Measurements from ENCODE around the gene ZFP36L1. TPM values are rescaled to one million over a fixed set of nuclear protein-coding genes. Genes with fewer than 3 reads are reported as not detected.

The ZFP36L1 gene
- total and polyA plus RNA-seq, 2 of the 13 experiments (the other 11 are each of a cell fraction or from before 2014, with no cell fraction given) = 7.4 to 10.2 TPM

DNA sequence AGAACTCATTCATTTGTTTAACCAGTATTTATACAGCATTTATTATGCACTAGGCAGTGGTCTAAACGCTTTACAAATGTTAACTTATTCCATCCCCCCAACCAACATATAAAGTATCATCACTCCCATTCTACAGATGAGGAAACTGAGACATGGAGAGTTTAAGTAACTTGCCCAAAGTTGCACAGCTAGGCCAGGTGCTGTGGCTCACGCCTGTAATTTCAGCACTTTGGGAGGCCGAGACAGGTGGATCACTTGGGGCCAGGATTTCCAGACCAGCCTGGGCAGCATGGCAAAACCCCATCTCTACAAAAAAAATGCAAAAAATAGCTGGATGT is 37.9 kb downstream of the ZFP36L1 start:
- TF ChIP-seq ARID2 (CRISPR knock-in tag; IDR thresholded peaks at IDR 0.05; ENCODE audit: borderline replicate concordance) = no peak
- TF ChIP-seq, protein P1, sequence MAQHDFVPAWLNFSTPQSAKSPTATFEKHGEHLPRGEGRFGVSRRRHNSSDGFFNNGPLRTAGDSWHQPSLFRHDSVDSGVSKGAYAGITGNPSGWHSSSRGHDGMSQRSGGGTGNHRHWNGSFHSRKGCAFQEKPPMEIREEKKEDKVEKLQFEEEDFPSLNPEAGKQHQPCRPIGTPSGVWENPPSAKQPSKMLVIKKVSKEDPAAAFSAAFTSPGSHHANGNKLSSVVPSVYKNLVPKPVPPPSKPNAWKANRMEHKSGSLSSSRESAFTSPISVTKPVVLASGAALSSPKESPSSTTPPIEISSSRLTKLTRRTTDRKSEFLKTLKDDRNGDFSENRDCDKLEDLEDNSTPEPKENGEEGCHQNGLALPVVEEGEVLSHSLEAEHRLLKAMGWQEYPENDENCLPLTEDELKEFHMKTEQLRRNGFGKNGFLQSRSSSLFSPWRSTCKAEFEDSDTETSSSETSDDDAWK (CRISPR knock-in tag; IDR thresholded peaks at IDR 0.05) = no peak
- TF ChIP-seq BRD4 (CRISPR knock-in tag; IDR thresholded peaks at IDR 0.05) = no peak
- TF ChIP-seq, protein P2, sequence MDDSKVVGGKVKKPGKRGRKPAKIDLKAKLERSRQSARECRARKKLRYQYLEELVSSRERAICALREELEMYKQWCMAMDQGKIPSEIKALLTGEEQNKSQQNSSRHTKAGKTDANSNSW (CRISPR knock-in tag; IDR thresholded peaks at IDR 0.05; ENCODE audit: borderline replicate concordance) = no peak
- TF ChIP-seq ZMYM3 (CRISPR knock-in tag; IDR thresholded peaks at IDR 0.05) = peak; percentile 56
- TF ChIP-seq ZNF121 (CRISPR knock-in tag; IDR thresholded peaks at IDR 0.05) = no peak
- TF ChIP-seq, protein P3, sequence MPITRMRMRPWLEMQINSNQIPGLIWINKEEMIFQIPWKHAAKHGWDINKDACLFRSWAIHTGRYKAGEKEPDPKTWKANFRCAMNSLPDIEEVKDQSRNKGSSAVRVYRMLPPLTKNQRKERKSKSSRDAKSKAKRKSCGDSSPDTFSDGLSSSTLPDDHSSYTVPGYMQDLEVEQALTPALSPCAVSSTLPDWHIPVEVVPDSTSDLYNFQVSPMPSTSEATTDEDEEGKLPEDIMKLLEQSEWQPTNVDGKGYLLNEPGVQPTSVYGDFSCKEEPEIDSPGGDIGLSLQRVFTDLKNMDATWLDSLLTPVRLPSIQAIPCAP (CRISPR knock-in tag; IDR thresholded peaks at IDR 0.05; ENCODE audit: low read depth) = no peak
- TF ChIP-seq NFE2L2 (IDR thresholded peaks at IDR 0.05; ENCODE audit: low read length) = no peak
- TF ChIP-seq ZNF101 (CRISPR knock-in tag; IDR thresholded peaks at IDR 0.05; ENCODE audit: borderline replicate concordance, low read depth) = no peak
- TF ChIP-seq YEATS2 (CRISPR knock-in tag; IDR thresholded peaks at IDR 0.05; ENCODE audit: borderline replicate concordance) = no peak
- peak; percentile 66; the same call in 1 of the 2 replicates for TF ChIP-seq CHD4 (IDR thresholded peaks at IDR 0.05; ENCODE audit: borderline replicate concordance, low read length)
- peak; percentile 75; the same call in 1 of the 2 replicates for TF ChIP-seq KDM1A (CRISPR knock-in tag; IDR thresholded peaks at IDR 0.05)
- TF ChIP-seq DMAP1 (CRISPR knock-in tag; IDR thresholded peaks at IDR 0.05) = no peak
- no peak for TF ChIP-seq ZNF484 (CRISPR knock-in tag; IDR thresholded peaks at IDR 0.05; ENCODE audit: borderline replicate concordance, low read depth)
- TF ChIP-seq ZNF567 (CRISPR knock-in tag; IDR thresholded peaks at IDR 0.05; ENCODE audit: borderline replicate concordance) = no peak
- TF ChIP-seq NR2F6 (IDR thresholded peaks at IDR 0.05) = no peak
- TF ChIP-seq NR2F6 (CRISPR knock-in tag; IDR thresholded peaks at IDR 0.05) = no peak
- 0 out of 2 replicates have a peak, but pooled peaks have one; percentile 22 for TF ChIP-seq ZBTB7A (CRISPR knock-in tag; IDR thresholded peaks at IDR 0.05)
- peak; percentile 96 for TF ChIP-seq ZNF629 (CRISPR knock-in tag; conservative IDR thresholded peaks at IDR 0.05)
- TF ChIP-seq, protein P4, sequence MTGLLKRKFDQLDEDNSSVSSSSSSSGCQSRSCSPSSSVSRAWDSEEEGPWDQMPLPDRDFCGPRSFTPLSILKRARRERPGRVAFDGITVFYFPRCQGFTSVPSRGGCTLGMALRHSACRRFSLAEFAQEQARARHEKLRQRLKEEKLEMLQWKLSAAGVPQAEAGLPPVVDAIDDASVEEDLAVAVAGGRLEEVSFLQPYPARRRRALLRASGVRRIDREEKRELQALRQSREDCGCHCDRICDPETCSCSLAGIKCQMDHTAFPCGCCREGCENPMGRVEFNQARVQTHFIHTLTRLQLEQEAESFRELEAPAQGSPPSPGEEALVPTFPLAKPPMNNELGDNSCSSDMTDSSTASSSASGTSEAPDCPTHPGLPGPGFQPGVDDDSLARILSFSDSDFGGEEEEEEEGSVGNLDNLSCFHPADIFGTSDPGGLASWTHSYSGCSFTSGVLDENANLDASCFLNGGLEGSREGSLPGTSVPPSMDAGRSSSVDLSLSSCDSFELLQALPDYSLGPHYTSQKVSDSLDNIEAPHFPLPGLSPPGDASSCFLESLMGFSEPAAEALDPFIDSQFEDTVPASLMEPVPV (CRISPR knock-in tag; IDR thresholded peaks at IDR 0.05) = no peak
- no peak for TF ChIP-seq MBD4 (IDR thresholded peaks at IDR 0.05; ENCODE audit: borderline replicate concordance, low read length)
- TF ChIP-seq TOPORS (CRISPR knock-in tag; IDR thresholded peaks at IDR 0.05) = 0 out of 2 replicates have a peak, but pooled peaks have one; percentile 36
- no peak for TF ChIP-seq MEIS2 (CRISPR knock-in tag; IDR thresholded peaks at IDR 0.05)
- TF ChIP-seq SRSF4 (IDR thresholded peaks at IDR 0.05; ENCODE audit: low read depth, low read length, poor library complexity, severe bottlenecking) = no peak
- no peak for TF ChIP-seq ISL2 (CRISPR knock-in tag; IDR thresholded peaks at IDR 0.05)
- Histone ChIP-seq H3K27me3 (ENCODE audit: control insufficient read depth in 1 of 2, insufficient read depth in 2 of 2, low read length in 2 of 2) (no peaks in the 10 kb centered on the region), H4K20me1 (ENCODE audit: insufficient read depth, low read length) (no peaks in the 10 kb centered on the region), H3K4me2 (ENCODE audit: low read depth, low read length) (peak overlapping the region; percentile 70), H2AFZ (ENCODE audit: low read length) (no peak overlapping the region), H3K36me3 (replicated peaks in 1 of 2; ENCODE audit: control insufficient read depth in 1 of 2, insufficient read depth in 2 of 2, low read length in 2 of 2) (no peaks in the 10 kb centered on the region), H3K9me3 (ENCODE audit: low read length) (no peaks in the 10 kb centered on the region), H3K4me3 (replicated peaks in 1 of 3; ENCODE audit: insufficient read depth in 1 of 3, low read depth in 2 of 3, low read length in 3 of 3) (no peak overlapping the region; a peak in 1 of 6 replicates), H3K79me2 (ENCODE audit: insufficient read depth, low read length) (no peaks in the 10 kb centered on the region), H3K4me1 (ENCODE audit: insufficient read depth, low read length) (peaks cover 91% of the 10 kb centered on the region), H3K27ac (ENCODE audit: extremely low read length, insufficient read depth, low read length) (peak overlapping the region; percentile 40), H3K9ac (ENCODE audit: insufficient read depth, low read depth, low read length) (no peak overlapping the region)
- in situ Hi-C loops (cut with HindIII; ENCODE audit: extremely low pct_ligation_motif_present, low pct_unique_long_range_greater_than_20kb) = no loop called here
- DNase-seq (ENCODE audit: low spot score) (no peak), ATAC-seq (no peak), FAIRE-seq (no peak)
- ChIA-PET POLR2A (interaction anchor here (1.9 to 2.8 kb wide), 3 partner anchors 25 to 38 kb away, joined by 6 to 15 read pairs (median 7); partner anchors contain the start of gene ZFP36L1), CTCF (ENCODE audit: low intra/inter-chr PET ratio, low total read pairs) (no interaction called here)
- intact Hi-C loops (cut with micrococcal nuclease; ENCODE audit: unreplicated experiment) = loop anchor here (2.0 kb wide), 1 partner anchor 30 kb away; no protein-coding TSS in a partner anchor
- BruUV-seq (replicated peaks) = no TSS peak
- whole genome bisulfite sequencing (ENCODE audit: low lambda C conversion rate) = 52% methylated on average over 3 of the region's 3 CpGs

Measured in HepG2 (cell line).